MCF 10A (cell line): Measurements from ENCODE around the gene PACSIN1. TPM values are rescaled to one million over a fixed set of nuclear protein-coding genes. Genes with fewer than 3 reads are reported as not detected.
A peak's percentile ranks its signal among the peaks of the same experiment; 100 is the strongest.

Experiments used
- BruUV-seq: library from RNA; stranded (reverse); fragments of 400-500 nt; replicated peaks from 2 replicates; lab custom pipeline; 2021; lab: Mats Ljungman, UMichigan
- CTCF ChIA-PET: fragments of 300-600 bp; sonication (Branson Sonifier 250); formaldehyde crosslinking; extraction: SDS; loops from one replicate; lab custom pipeline; 2021; ENCODE audit warnings: antibody characterized with exemption, inconsistent platforms; lab: Yijun Ruan, JAX
- POLR2A ChIA-PET: fragments of 300-600, 350-650 bp; sonication (Branson Sonifier 250); formaldehyde crosslinking; extraction: SDS; loops from one replicate; lab custom pipeline; 2020; ENCODE audit warnings: antibody characterized with exemption, inconsistent platforms; lab: Yijun Ruan, JAX
- DNase-seq: peaks from one replicate; pipeline ENCODE4 v3.0.0-alpha.2; 2018; ENCODE audit not compliant: unreplicated experiment
- H3K27ac Mint-ChIP-seq: one replicate; pipeline ENCODE4 v1.8.0; 2022; ENCODE audit warnings: mild to moderate bottlenecking, low read depth, mixed read lengths; ENCODE audit not compliant: unreplicated experiment
- H3K27me3 Mint-ChIP-seq: one replicate; pipeline ENCODE4 v1.8.0; 2022; ENCODE audit warnings: mixed read lengths; ENCODE audit not compliant: insufficient read depth, unreplicated experiment
- H3K36me3 Mint-ChIP-seq: one replicate; pipeline ENCODE4 v1.8.0; 2022; ENCODE audit warnings: mild to moderate bottlenecking, moderate library complexity, mixed read lengths; ENCODE audit not compliant: insufficient read depth, unreplicated experiment
- H3K4me1 Mint-ChIP-seq: one replicate; pipeline ENCODE4 v1.8.0; 2022; ENCODE audit warnings: mixed read lengths; ENCODE audit not compliant: insufficient read depth, unreplicated experiment
- H3K4me3 Mint-ChIP-seq: one replicate; pipeline ENCODE4 v1.8.0; 2022; ENCODE audit warnings: mild to moderate bottlenecking, moderate library complexity, mixed read lengths; ENCODE audit not compliant: unreplicated experiment
- H3K9me3 Mint-ChIP-seq: one replicate; pipeline ENCODE4 v1.8.0; 2022; ENCODE audit warnings: mixed read lengths; ENCODE audit not compliant: unreplicated experiment
- CTCF ChIP-seq: fragments of 200-600 bp; IDR thresholded peaks from one replicate; pipeline ENCODE4 v1.8.0; 2022; ENCODE audit warnings: antibody characterized with exemption, mild to moderate bottlenecking; ENCODE audit not compliant: unreplicated experiment
- intact Hi-C: fragments of 100-400 bp; cut with micrococcal nuclease; formaldehyde crosslinking; loops from 2 replicates; pipeline ENCODE4 v1.14.1; 2022
- total RNA-seq: library from RNA; stranded (reverse); gene quantifications from 2 replicates; pipeline ENCODE4 v1.2.3, GENCODE V29; 2022

PACSIN1 gene
- total RNA-seq, 1 experiment from 2014 or later, result not detected

DNA sequence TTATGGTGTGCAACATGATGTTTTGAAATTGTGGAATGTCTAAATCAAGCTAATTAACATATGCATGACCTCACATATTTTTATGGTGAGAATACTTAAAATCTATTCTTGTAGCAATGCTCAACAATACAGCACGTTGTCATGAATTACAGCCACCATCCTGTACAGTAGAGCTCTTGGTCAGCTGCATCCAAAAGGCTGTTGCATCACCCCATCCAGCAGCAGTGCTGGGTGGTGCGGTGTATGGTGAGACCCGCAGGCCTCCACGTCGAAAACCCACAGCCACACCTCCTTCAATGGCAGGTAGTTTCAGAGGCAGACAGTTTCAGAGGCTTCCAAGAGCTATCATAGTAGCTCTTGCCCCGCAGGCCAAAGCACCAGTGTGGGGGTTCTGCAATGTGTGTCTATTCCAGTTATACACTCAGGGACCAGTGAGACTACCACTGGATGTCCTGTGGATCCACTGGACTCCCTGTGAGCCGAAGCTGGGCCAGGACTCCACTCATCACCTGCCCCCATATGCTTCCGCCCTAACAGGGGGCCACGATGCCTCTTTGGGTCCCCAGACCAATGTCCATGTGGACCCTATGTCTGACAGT is 23.4 kb downstream of the PACSIN1 start:
- H3K36me3 Mint-ChIP-seq, result no peaks in the 10 kb centered on the region
- no peak overlapping the region for H3K4me3 Mint-ChIP-seq
- TF ChIP-seq CTCF, result no peak
- ChIA-PET CTCF (no interaction called here), POLR2A (no interaction called here)
- no peaks in the 10 kb centered on the region for H3K27me3 Mint-ChIP-seq
- H3K27ac Mint-ChIP-seq, result no peak overlapping the region
- no peaks in the 10 kb centered on the region for H3K9me3 Mint-ChIP-seq
- DNase-seq, result no peak
- BruUV-seq, result no TSS peak
- peaks cover 15% of the 10 kb centered on the region for H3K4me1 Mint-ChIP-seq
- intact Hi-C loops, result no loop called here

GRCh38 chr6:34490390-34491090 is 24.7 kb downstream of the PACSIN1 start:
- H3K9me3 Mint-ChIP-seq, result no peaks in the 10 kb centered on the region
- H3K36me3 Mint-ChIP-seq, result no peaks in the 10 kb centered on the region
- intact Hi-C loops, result no loop called here
- CTCF ChIA-PET, result interaction anchor here (0.7 to 0.8 kb wide), 2 partner anchors 16 to 19 kb away, joined by 3 to 5 read pairs; no protein-coding TSS in a partner anchor
- no peak overlapping the region for H3K4me3 Mint-ChIP-seq
- peaks cover 3% of the 10 kb centered on the region for H3K4me1 Mint-ChIP-seq
- H3K27ac Mint-ChIP-seq, result no peak overlapping the region
- POLR2A ChIA-PET, result no interaction called here
- TF ChIP-seq CTCF, result no peak
- DNase-seq, result no peak
- no TSS peak for BruUV-seq
- H3K27me3 Mint-ChIP-seq, result no peaks in the 10 kb centered on the region

GRCh38 chr6:34491091-34491430 is 25.2 kb downstream of the PACSIN1 start:
- intact Hi-C loops, result no loop called here
- H3K4me1 Mint-ChIP-seq, result no peaks in the 10 kb centered on the region
- H3K27ac Mint-ChIP-seq, result no peak overlapping the region
- CTCF ChIA-PET, result interaction anchor here (0.7 kb wide), 1 partner anchor 20 kb away, joined by 3 read pairs; no protein-coding TSS in a partner anchor
- no TSS peak for BruUV-seq
- no peak for TF ChIP-seq CTCF
- peak; percentile 20 for DNase-seq
- H3K27me3 Mint-ChIP-seq, result no peaks in the 10 kb centered on the region
- H3K9me3 Mint-ChIP-seq, result no peaks in the 10 kb centered on the region
- H3K4me3 Mint-ChIP-seq, result no peak overlapping the region
- POLR2A ChIA-PET, result no interaction called here
- H3K36me3 Mint-ChIP-seq, result no peaks in the 10 kb centered on the region

- no peak for TF ChIP-seq CTCF
- intact Hi-C loops, result no loop called here
- Mint-ChIP-seq H3K36me3 (no peaks in the 10 kb centered on the region), H3K4me1 (no peaks in the 10 kb centered on the region), H3K9me3 (no peaks in the 10 kb centered on the region), H3K4me3 (no peak overlapping the region), H3K27me3 (peaks cover 10% of the 10 kb centered on the region), H3K27ac (no peak overlapping the region)
- BruUV-seq, result no TSS peak
- CTCF ChIA-PET, result interaction anchor here (0.9 kb wide), 1 partner anchor 105 kb away, joined by 3 read pairs; no protein-coding TSS in a partner anchor
- POLR2A ChIA-PET, result no interaction called here
- no peak for DNase-seq
Measured at GRCh38 chr6:34493344-34493743, 27.5 kb downstream of the PACSIN1 start.
